Endometrium (tissue), 2 donors: ENCODE measurements around the gene OR7C2.

Source experiments
- FAIRE-seq: peaks from 2 replicates; lab custom pipeline; 2012; peaks lifted over from hg19 to GRCh38; lab: Jason Lieb, UNC
- donor health status: control.
- donor health status: control.

Gene OR7C2

GRCh38 chr19:14979476-14980255 lies 38.4 kb downstream of the OR7C2 start, which contains the start of gene SLC1A6:
Gene SLC1A6 (minus strand): TSS chr19:14979864. CDS start chr19:14972910, 6,954 bp downstream.
- no peak for FAIRE-seq

DNA sequence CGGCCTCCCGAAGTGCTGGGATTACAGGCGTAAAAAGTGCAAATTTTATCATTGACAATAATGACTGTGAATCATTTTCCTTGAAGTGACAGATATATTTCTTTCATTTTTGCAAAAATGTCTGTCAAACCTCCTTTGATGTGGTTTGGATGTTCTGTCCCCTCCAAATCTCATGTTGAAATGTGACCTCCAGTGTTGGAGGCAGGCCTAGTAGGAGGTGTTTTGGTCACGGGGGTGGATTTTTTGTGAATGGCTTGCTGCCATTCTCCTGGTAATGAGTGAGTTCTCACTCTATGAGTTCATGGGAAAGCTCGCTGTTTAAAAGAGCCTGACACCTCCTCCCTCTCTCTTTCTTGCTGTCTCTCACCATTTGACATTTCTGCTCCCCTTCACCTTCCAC lies 43.8 kb downstream of the OR7C2 start:
- no peak for FAIRE-seq
